Upper lobe of left lung (tissue), 6 donors: ENCODE results near the gene CCDC14. TPM values are rescaled to one million over a fixed set of nuclear protein-coding genes. Genes with fewer than 3 reads are reported as not detected.

Source experiments
- ATAC-seq, 2 donors: fragments of 200-7000 bp; cut with Tn5 transposase; one replicate each; pipeline ENCODE4 v1.9.1; 2022; ENCODE audit warnings: mild to moderate bottlenecking in 2 of 2, moderate library complexity in 2 of 2; ENCODE audit not compliant: low FRiP score in 2 of 2
- DNase-seq, 2 donors: peaks; one replicate each; pipeline ENCODE4 v3.0.0-alpha.2; 2019 to 2020
- H3K27ac ChIP-seq, 4 donors: fragments of 200-600 bp; sonication (generic); one replicate each; pipeline ENCODE4 v1.5.1; 2016 to 2019
- H3K27me3 ChIP-seq, 4 donors: fragments of 200-600 bp; sonication (generic); one replicate each; pipeline ENCODE4 v1.5.1; 2017 to 2019
- H3K36me3 ChIP-seq, 4 donors: fragments of 200-600 bp; sonication (generic); one replicate each; pipeline ENCODE4 v1.5.1; 2016 to 2019
- H3K4me1 ChIP-seq, 4 donors: fragments of 200-600 bp; sonication (generic); one replicate each; pipeline ENCODE4 v1.5.1; 2018 to 2019
- H3K4me3 ChIP-seq, 4 donors: fragments of 200-600 bp; sonication (generic); one replicate each; pipeline ENCODE4 v1.5.1; 2017 to 2019; ENCODE audit warnings: mild to moderate bottlenecking in 2 of 4, moderate library complexity in 1 of 4
- H3K9me3 ChIP-seq, 4 donors: fragments of 200-600 bp; sonication (generic); one replicate each; pipeline ENCODE4 v1.5.1; 2018 to 2019
- EP300 ChIP-seq, 4 donors: sonication (generic); formaldehyde crosslinking; IDR thresholded peaks; one replicate each; pipeline ENCODE4 v1.5.1; 2017; ENCODE audit warnings: antibody characterized with exemption in 4 of 4, control low read depth in 2 of 4
- POLR2A ChIP-seq, 4 donors: fragments of 450-650 bp; IDR thresholded peaks; one replicate each; pipeline ENCODE4 v1.5.1; 2016 to 2017; ENCODE audit warnings: antibody characterized with exemption in 4 of 4, mild to moderate bottlenecking in 2 of 4
- POLR2AphosphoS5 ChIP-seq, 2 donors: sonication (generic); formaldehyde crosslinking; IDR thresholded peaks; one replicate each; pipeline ENCODE4 v1.5.1; 2017; ENCODE audit warnings: antibody characterized with exemption in 2 of 2
- WGBS, 2 donors: methylation state at CpG; one replicate each; pipeline ENCODE4 v1.1.5; 2017 to 2018; 5-methylcytosine and 5-hydroxymethylcytosine counted together
- total RNA-seq, 6 donors: library from RNA; depleted of rRNA in 4 of 6; stranded (reverse); fragments of >200 nt in 4 of 6; gene quantifications; one replicate each; pipeline versions ENCODE4 v1.1.0 to v1.2.1, GENCODE V29; 2016 to 2021
- TF ChIP-seq, protein P1 (sequence below), 6 experiments: fragments of 450-650 bp in 4 of 6; fragments of 200-600 bp in 2 of 6; sonication (generic) in 2 of 6; IDR thresholded peaks; one replicate each; pipeline ENCODE4 v1.5.1; 2016 to 2019; ENCODE audit warnings: antibody characterized with exemption in 6 of 6
- donor health status: DM: no; HTN: no; CAD: no; lungs with moderate emphysema.
- donor health status: DM: no; HTN: yes; CAD: no; lungs with severe emphysema.

The CCDC14 gene
- total RNA-seq, 6 donors from 2014 or later, result 23.3 to 149 (median 42.5) TPM

GRCh38 chr3:123961508-123961856 is 453 bp upstream of the CCDC14 start:
- Histone ChIP-seq H3K27ac (peak overlapping the region; percentile 86 to 90 (median 86)), H3K9me3 (no peaks in the 10 kb centered on the region), H3K27me3 (no peaks in the 10 kb centered on the region), H3K4me3 (peak overlapping the region; percentile 73 to 92 (median 80)), H3K4me1 (peaks cover 10 to 15% (median 11%) of the 10 kb centered on the region in 4 donors), H3K36me3 (no peaks in the 10 kb centered on the region)
- DNase-seq, result no peak
- 6 to 7% methylated on average over 15 of the region's 15 CpGs for WGBS, 2 donors
- TF ChIP-seq, protein P1, sequence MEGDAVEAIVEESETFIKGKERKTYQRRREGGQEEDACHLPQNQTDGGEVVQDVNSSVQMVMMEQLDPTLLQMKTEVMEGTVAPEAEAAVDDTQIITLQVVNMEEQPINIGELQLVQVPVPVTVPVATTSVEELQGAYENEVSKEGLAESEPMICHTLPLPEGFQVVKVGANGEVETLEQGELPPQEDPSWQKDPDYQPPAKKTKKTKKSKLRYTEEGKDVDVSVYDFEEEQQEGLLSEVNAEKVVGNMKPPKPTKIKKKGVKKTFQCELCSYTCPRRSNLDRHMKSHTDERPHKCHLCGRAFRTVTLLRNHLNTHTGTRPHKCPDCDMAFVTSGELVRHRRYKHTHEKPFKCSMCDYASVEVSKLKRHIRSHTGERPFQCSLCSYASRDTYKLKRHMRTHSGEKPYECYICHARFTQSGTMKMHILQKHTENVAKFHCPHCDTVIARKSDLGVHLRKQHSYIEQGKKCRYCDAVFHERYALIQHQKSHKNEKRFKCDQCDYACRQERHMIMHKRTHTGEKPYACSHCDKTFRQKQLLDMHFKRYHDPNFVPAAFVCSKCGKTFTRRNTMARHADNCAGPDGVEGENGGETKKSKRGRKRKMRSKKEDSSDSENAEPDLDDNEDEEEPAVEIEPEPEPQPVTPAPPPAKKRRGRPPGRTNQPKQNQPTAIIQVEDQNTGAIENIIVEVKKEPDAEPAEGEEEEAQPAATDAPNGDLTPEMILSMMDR (IDR thresholded peaks at IDR 0.05), result peak in 1 of 6 experiments; percentile 1
- TF ChIP-seq EP300 (IDR thresholded peaks at IDR 0.05), result no peak
- TF ChIP-seq POLR2AphosphoS5 (IDR thresholded peaks at IDR 0.05), result no peak
- ATAC-seq, result no peak

DNA sequence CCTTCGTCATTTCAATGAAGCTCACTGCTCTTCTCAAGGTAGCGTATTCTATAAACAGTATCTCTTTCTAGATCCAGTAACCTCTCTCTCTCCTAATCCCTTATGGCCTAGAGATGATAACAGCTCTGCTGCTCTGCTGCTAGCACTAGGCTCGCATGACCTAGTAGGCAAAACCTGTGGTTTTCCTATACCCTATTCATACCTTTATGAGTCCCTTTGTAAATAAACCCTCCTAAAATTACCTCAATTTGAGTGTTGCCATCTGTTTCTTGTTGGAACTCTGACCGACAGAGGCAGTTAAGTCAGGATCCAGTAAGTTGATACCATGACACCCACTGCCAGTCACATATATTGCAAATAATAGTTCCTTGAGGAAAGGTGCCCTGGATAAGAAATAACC is 7.3 kb downstream of the CCDC14 start:
- Histone ChIP-seq H3K9me3 (no peaks in the 10 kb centered on the region), H3K27ac (no peak overlapping the region), H3K27me3 (no peaks in the 10 kb centered on the region), H3K4me3 (no peak overlapping the region), H3K36me3 (peaks cover 0 to 39% (median 4%) of the 10 kb centered on the region in 4 donors), H3K4me1 (no peaks in the 10 kb centered on the region)
- no peak for DNase-seq
- TF ChIP-seq POLR2AphosphoS5 (IDR thresholded peaks at IDR 0.05) (no peak), EP300 (IDR thresholded peaks at IDR 0.05) (no peak), POLR2A (IDR thresholded peaks at IDR 0.05) (no peak)
- TF ChIP-seq, protein P1 (IDR thresholded peaks at IDR 0.05), result no peak
- WGBS, 2 donors, result 93 to 95% methylated on average over 4 of the region's 4 CpGs
- ATAC-seq, result no peak

DNA sequence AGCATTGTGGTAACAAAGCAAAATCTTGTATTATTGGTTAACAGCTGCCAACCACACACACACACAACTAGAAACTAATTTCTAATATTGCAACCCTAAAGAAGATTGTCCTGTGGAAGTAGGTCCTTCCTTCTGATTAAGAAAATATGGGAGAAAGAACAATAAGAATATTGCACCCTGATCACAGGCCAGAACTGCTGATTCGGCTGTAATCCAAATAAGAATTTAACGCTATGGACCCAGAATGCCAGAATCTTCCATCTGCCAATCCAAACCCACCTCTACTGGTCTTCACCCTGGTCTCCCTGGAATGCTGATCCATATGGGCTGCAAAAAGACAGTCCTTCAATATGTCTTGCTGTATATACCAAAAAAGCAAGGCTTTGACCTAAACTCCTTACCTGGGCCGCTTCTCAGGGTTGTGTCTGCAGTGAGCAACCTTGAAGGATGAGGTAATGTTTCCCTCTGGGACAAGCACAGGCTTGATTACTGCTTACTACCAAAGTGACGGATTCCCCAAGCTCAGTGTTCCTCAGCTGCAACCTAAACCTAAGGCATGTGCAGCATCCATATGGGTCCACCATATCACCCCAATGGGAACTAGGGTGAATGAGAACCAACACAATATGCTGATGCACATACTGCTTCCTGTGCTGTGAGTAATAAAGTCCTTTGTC is 8.0 kb downstream of the CCDC14 start:
- ATAC-seq (no peak), DNase-seq (no peak)
- H3K4me3 ChIP-seq, result no peak overlapping the region
- TF ChIP-seq, protein P1 (IDR thresholded peaks at IDR 0.05), result no peak
- no peak for TF ChIP-seq POLR2AphosphoS5 (IDR thresholded peaks at IDR 0.05)
- TF ChIP-seq POLR2A (IDR thresholded peaks at IDR 0.05), result no peak
- TF ChIP-seq EP300 (IDR thresholded peaks at IDR 0.05), result no peak
- no peak overlapping the region for H3K27ac ChIP-seq
- no peaks in the 10 kb centered on the region for H3K27me3 ChIP-seq
- no peaks in the 10 kb centered on the region for H3K9me3 ChIP-seq
- 94 to 100% methylated on average over 3 to 4 of the region's 4 CpGs for WGBS, 2 donors
- H3K4me1 ChIP-seq, result no peaks in the 10 kb centered on the region
- H3K36me3 ChIP-seq, result peaks cover 0 to 47% (median 4%) of the 10 kb centered on the region in 4 donors

DNA sequence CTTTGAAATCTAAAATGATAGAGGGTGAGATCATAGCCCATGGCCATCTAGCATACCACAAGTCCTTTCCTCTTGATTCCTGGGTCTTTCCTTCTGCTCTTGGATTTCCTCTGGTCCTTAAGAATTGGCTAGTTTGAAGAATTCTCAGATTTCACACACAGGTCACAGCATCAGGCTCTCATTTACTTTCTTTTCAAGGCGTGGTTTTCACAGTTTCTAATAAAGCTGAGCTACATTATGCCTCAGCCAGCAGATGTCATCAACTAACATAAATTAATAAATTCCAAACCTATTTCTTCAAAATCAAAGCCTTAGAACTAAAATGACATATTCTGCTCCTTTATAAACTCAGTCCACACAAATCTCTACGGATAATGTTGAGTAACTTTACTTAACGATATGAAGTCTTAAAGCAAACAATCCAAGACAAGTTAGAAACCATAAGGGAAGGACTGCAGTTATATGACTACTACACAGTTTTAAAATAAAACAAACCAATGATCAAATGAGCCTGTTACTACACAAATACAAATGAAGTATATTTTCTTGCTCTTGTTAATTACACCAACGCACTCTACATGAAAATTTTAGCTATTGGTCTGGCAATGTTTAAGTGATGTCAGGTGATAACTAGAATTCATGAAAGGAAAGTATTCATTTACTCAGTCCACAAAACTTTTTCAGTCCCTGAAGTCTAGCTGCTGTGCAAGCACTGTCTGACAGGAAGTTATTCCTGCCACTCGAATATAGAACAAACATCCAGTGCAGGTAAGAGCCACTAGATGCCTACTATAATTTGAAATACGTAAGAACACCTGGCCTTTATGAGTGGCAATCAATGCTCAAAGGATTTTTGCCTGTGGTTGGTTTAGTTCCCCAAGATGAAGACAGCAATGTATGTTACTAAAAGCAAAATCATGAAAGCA is 9.2 kb downstream of the CCDC14 start:
- ATAC-seq (peak; percentile 38 to 91), DNase-seq (peak in 1 of 2 donors; percentile 27)
- Histone ChIP-seq H3K4me3 (no peak overlapping the region), H3K36me3 (peaks cover 0 to 59% (median 6%) of the 10 kb centered on the region in 4 donors), H3K27me3 (no peaks in the 10 kb centered on the region), H3K27ac (no peak overlapping the region), H3K9me3 (no peaks in the 10 kb centered on the region), H3K4me1 (no peaks in the 10 kb centered on the region)
- TF ChIP-seq POLR2AphosphoS5 (IDR thresholded peaks at IDR 0.05), result no peak
- TF ChIP-seq POLR2A (IDR thresholded peaks at IDR 0.05), result no peak
- peak in 1 of 4 donors; percentile 41 for TF ChIP-seq EP300 (IDR thresholded peaks at IDR 0.05)
- TF ChIP-seq, protein P1 (IDR thresholded peaks at IDR 0.05), result no peak
- 67 to 70% methylated on average over 6 of the region's 6 CpGs for WGBS, 2 donors
